Measurements from ENCODE around the gene ARMC8.

ARMC8 gene

GRCh38 chr3:138332472-138333073, 145.5 kb downstream of the ARMC8 start:
- TF ChIP-seq SIN3A (IDR thresholded peaks at IDR 0.05; ENCODE audit: borderline replicate concordance, insufficient read depth, low read length) (no peak), POLR2AphosphoS5 (IDR thresholded peaks at IDR 0.05; ENCODE audit: low read depth, low read length) (no peak), REST (IDR thresholded peaks at IDR 0.05; ENCODE audit: insufficient read depth in 1 of 2, low read depth in 2 of 2, low read length in 2 of 2) (no peak), TAF1 (IDR thresholded peaks at IDR 0.05; ENCODE audit: borderline replicate concordance, insufficient read depth, low read length) (no peak), FOXP2 (optimal IDR thresholded peaks at IDR 0.05; ENCODE audit: borderline replicate concordance, extremely low read depth, extremely low read length, insufficient read depth) (no peak)

GRCh38 chr3:138334608-138335007, 147.5 kb downstream of the ARMC8 start:
- TF ChIP-seq SIN3A (IDR thresholded peaks at IDR 0.05; ENCODE audit: borderline replicate concordance, insufficient read depth, low read length) (no peak), FOXP2 (optimal IDR thresholded peaks at IDR 0.05; ENCODE audit: borderline replicate concordance, extremely low read depth, extremely low read length, insufficient read depth) (no peak), REST (IDR thresholded peaks at IDR 0.05; ENCODE audit: insufficient read depth in 1 of 2, low read depth in 2 of 2, low read length in 2 of 2) (no peak), TAF1 (IDR thresholded peaks at IDR 0.05; ENCODE audit: borderline replicate concordance, insufficient read depth, low read length) (no peak), POLR2AphosphoS5 (IDR thresholded peaks at IDR 0.05; ENCODE audit: low read depth, low read length) (no peak)

- TF ChIP-seq POLR2AphosphoS5 (IDR thresholded peaks at IDR 0.05; ENCODE audit: low read depth, low read length) = no peak
These were observed 149.4 kb downstream of the ARMC8 start for GRCh38 chr3:138336454-138336999.

- TF ChIP-seq FOXP2 (optimal IDR thresholded peaks at IDR 0.05; ENCODE audit: borderline replicate concordance, extremely low read depth, extremely low read length, insufficient read depth) (no peak), SIN3A (IDR thresholded peaks at IDR 0.05; ENCODE audit: borderline replicate concordance, insufficient read depth, low read length) (no peak), POLR2AphosphoS5 (IDR thresholded peaks at IDR 0.05; ENCODE audit: low read depth, low read length) (no peak), TAF1 (IDR thresholded peaks at IDR 0.05; ENCODE audit: borderline replicate concordance, insufficient read depth, low read length) (no peak), REST (IDR thresholded peaks at IDR 0.05; ENCODE audit: insufficient read depth in 1 of 2, low read depth in 2 of 2, low read length in 2 of 2) (no peak)
These were observed 151.1 kb downstream of the ARMC8 start for GRCh38 chr3:138338244-138338643.

GRCh38 chr3:138338811-138339210, 151.7 kb downstream of the ARMC8 start:
- TF ChIP-seq TAF1 (IDR thresholded peaks at IDR 0.05; ENCODE audit: borderline replicate concordance, insufficient read depth, low read length) (no peak), SIN3A (IDR thresholded peaks at IDR 0.05; ENCODE audit: borderline replicate concordance, insufficient read depth, low read length) (no peak), POLR2AphosphoS5 (IDR thresholded peaks at IDR 0.05; ENCODE audit: low read depth, low read length) (no peak), FOXP2 (optimal IDR thresholded peaks at IDR 0.05; ENCODE audit: borderline replicate concordance, extremely low read depth, extremely low read length, insufficient read depth) (no peak), REST (IDR thresholded peaks at IDR 0.05; ENCODE audit: insufficient read depth in 1 of 2, low read depth in 2 of 2, low read length in 2 of 2) (no peak)

Measured in PFSK-1 (cell line).